ENCODE data around the gene DSCAM. TPM values are rescaled to one million over a fixed set of nuclear protein-coding genes. Genes with fewer than 3 reads are reported as not detected.
"Not testable (repeated sequence)": the region's sequence is repeated elsewhere in the genome, so short reads cannot be mapped to it uniquely, and the experiment has no call there.

The DSCAM gene
- total and polyA plus RNA-seq, 12 donors = under 0.01 to 0.11 (median 0.07) TPM; not detected in 5

- Histone ChIP-seq H3K9me3 (replicated peaks in 1 of 3) (peaks cover 0 to 4% (median 0%) of the 10 kb centered on the region in 3 donors), H3K27ac (no peak overlapping the region), H3K36me3 (replicated peaks in 1 of 2) (no peaks in the 10 kb centered on the region), H3K4me3 (no peak overlapping the region), H3K27me3 (no peaks in the 10 kb centered on the region), H3K4me1 (replicated peaks in 1 of 2) (no peaks in the 10 kb centered on the region)
- no peak for TF ChIP-seq POLR2A (IDR thresholded peaks at IDR 0.05)
- TF ChIP-seq CTCF (IDR thresholded peaks at IDR 0.05) = no peak
- DNase-seq = no peak
- intact Hi-C loops (cut with DNase I) = no loop called here
- 58 to 68% (median 62%) methylated on average over 2 of the region's 2 CpGs for WGBS, 4 donors
Observed at GRCh38 chr21:40445349-40445921, 401.5 kb downstream of the DSCAM start.

- H3K27me3 ChIP-seq; H3K4me1 ChIP-seq (replicated peaks in 1 of 2); intact Hi-C loops (cut with DNase I); H3K4me3 ChIP-seq; DNase-seq; H3K27ac ChIP-seq; H3K36me3 ChIP-seq (replicated peaks in 1 of 2); H3K9me3 ChIP-seq (replicated peaks in 1 of 3): not testable (repeated sequence)
- WGBS, 4 donors = 10 to 74% (median 37%) methylated on average over 2 of the region's 2 CpGs
Observed at GRCh38 chr21:40439581-40439980, 407.4 kb downstream of the DSCAM start.

GRCh38 chr21:40438616-40439015, 408.3 kb downstream of the DSCAM start:
- TF ChIP-seq POLR2A (IDR thresholded peaks at IDR 0.05) = no peak
- no peak for TF ChIP-seq CTCF (IDR thresholded peaks at IDR 0.05)
- 71 to 80% (median 73%) methylated on average over 3 of the region's 3 CpGs for WGBS, 4 donors
- no peaks in the 10 kb centered on the region for H3K4me1 ChIP-seq (replicated peaks in 1 of 2)
- H3K36me3 ChIP-seq (replicated peaks in 1 of 2) = no peaks in the 10 kb centered on the region
- DNase-seq = no peak
- no peaks in the 10 kb centered on the region for H3K9me3 ChIP-seq (replicated peaks in 1 of 3)
- intact Hi-C loops (cut with DNase I) = no loop called here
- H3K4me3 ChIP-seq = no peak overlapping the region
- H3K27ac ChIP-seq = no peak overlapping the region
- no peaks in the 10 kb centered on the region for H3K27me3 ChIP-seq

GRCh38 chr21:40436261-40436660, 410.7 kb downstream of the DSCAM start:
- no peaks in the 10 kb centered on the region for H3K27me3 ChIP-seq
- no peaks in the 10 kb centered on the region for H3K36me3 ChIP-seq (replicated peaks in 1 of 2)
- DNase-seq = no peak
- H3K9me3 ChIP-seq (replicated peaks in 1 of 3) = no peaks in the 10 kb centered on the region
- TF ChIP-seq POLR2A (IDR thresholded peaks at IDR 0.05) (no peak), CTCF (IDR thresholded peaks at IDR 0.05) (no peak)
- no peaks in the 10 kb centered on the region for H3K4me1 ChIP-seq (replicated peaks in 1 of 2)
- WGBS, 4 donors = 39 to 80% (median 50%) methylated on average over 1 of the region's 1 CpG
- intact Hi-C loops (cut with DNase I) = no loop called here
- no peak overlapping the region for H3K27ac ChIP-seq
- H3K4me3 ChIP-seq = no peak overlapping the region

GRCh38 chr21:40433538-40433937, 413.4 kb downstream of the DSCAM start:
- no peaks in the 10 kb centered on the region for H3K4me1 ChIP-seq (replicated peaks in 1 of 2)
- no peak overlapping the region for H3K4me3 ChIP-seq
- no peak for DNase-seq
- WGBS, 4 donors = 87 to 97% (median 90%) methylated on average over 2 of the region's 2 CpGs
- no peaks in the 10 kb centered on the region for H3K27me3 ChIP-seq
- no peaks in the 10 kb centered on the region for H3K9me3 ChIP-seq (replicated peaks in 1 of 3)
- H3K36me3 ChIP-seq (replicated peaks in 1 of 2) = no peaks in the 10 kb centered on the region
- TF ChIP-seq CTCF (IDR thresholded peaks at IDR 0.05) (no peak), POLR2A (IDR thresholded peaks at IDR 0.05) (no peak)
- no peak overlapping the region for H3K27ac ChIP-seq
- intact Hi-C loops (cut with DNase I) = no loop called here
